T-cell (primary cell): ENCODE measurements around the gene C1orf198. TPM values are rescaled to one million over a fixed set of nuclear protein-coding genes. Genes with fewer than 3 reads are reported as not detected.

Experiments used
- ATAC-seq, 4 experiments: fragments of 200-7000 bp in 3 of 4; fragments of 150-1000 bp in 1 of 4; cut with Tn5 transposase; replicated peaks in 1 of 4; 1 replicate in 3 of 4; 2 replicates in 1 of 4; pipeline ENCODE4 v1.10.0; 2021; ENCODE audit warnings: moderate library complexity in 3 of 4, mild to moderate bottlenecking in 2 of 4, moderate number of reproducible peaks in 1 of 4
- CTCF ChIA-PET, 2 donors: fragments of 300-600 bp; sonication (Branson Sonifier 250); formaldehyde crosslinking; loops; one replicate each; lab custom pipeline; 2022; ENCODE audit warnings: antibody characterized with exemption in 2 of 2; lab: Charles Lee
- POLR2A ChIA-PET, 2 donors: fragments of 300-600 bp; sonication (Branson Sonifier 250); formaldehyde crosslinking; loops; one replicate each; lab custom pipeline; 2022; ENCODE audit warnings: antibody characterized with exemption in 2 of 2; lab: Charles Lee
- DNase-seq, 35 experiments: peaks; one replicate each; pipeline versions ENCODE4 v3.0.0 to v3.0.0-alpha.2; 2013 to 2023
- H3K27ac ChIP-seq: one replicate; pipeline ENCODE4 v1.5.1; 2013; ENCODE audit warnings: low read length
- H3K27me3 ChIP-seq, 2 experiments: replicated peaks in 1 of 2; 1 replicate in 1 of 2; 2 replicates in 1 of 2; pipeline versions ENCODE4 v1.6.1 to v1.7.0; 2013; ENCODE audit warnings: low read length in 1 of 2, mixed read lengths in 1 of 2; ENCODE audit not compliant: control insufficient read depth in 2 of 2, insufficient read depth in 2 of 2; ENCODE audit errors: extremely low read depth in 1 of 2
- H3K36me3 ChIP-seq, 2 donors: 1 replicate in 1 of 2; 2 replicates in 1 of 2; pipeline versions ENCODE4 v1.6.1 to v1.7.0; 2013; ENCODE audit warnings: low read length in 1 of 2; ENCODE audit not compliant: control insufficient read depth in 2 of 2, insufficient read depth in 1 of 2; ENCODE audit errors: extremely low read depth in 1 of 2
- H3K4me1 ChIP-seq, 2 experiments: 1 replicate in 1 of 2; 2 replicates in 1 of 2; pipeline versions ENCODE4 v1.6.1 to v1.7.0; 2013; ENCODE audit warnings: low read length in 2 of 2, mixed read lengths in 1 of 2; ENCODE audit not compliant: insufficient read depth in 2 of 2, control insufficient read depth in 1 of 2; ENCODE audit errors: extremely low read depth in 1 of 2
- H3K4me3 ChIP-seq, 2 donors: 1 replicate in 1 of 2; 2 replicates in 1 of 2; pipeline versions ENCODE4 v1.5.1 to v1.7.0; 2013; ENCODE audit warnings: mild to moderate bottlenecking in 2 of 2, low read length in 1 of 2, moderate library complexity in 1 of 2; ENCODE audit not compliant: control insufficient read depth in 1 of 2; ENCODE audit errors: extremely low read depth in 1 of 2
- H3K9me3 ChIP-seq: 2 replicates; pipeline ENCODE4 v1.7.0; 2013
- H3K27ac Mint-ChIP-seq, 2 donors: one replicate each; pipeline ENCODE4 v1.8.0; 2020 to 2021; ENCODE audit warnings: mild to moderate bottlenecking in 2 of 2, mixed read lengths in 2 of 2
- H3K27me3 Mint-ChIP-seq, 2 donors: one replicate each; pipeline ENCODE4 v1.8.0; 2021 to 2022; ENCODE audit warnings: mixed read lengths in 2 of 2
- H3K36me3 Mint-ChIP-seq: one replicate; pipeline ENCODE4 v1.8.0; 2021; ENCODE audit warnings: mixed read lengths
- H3K4me1 Mint-ChIP-seq, 3 donors: one replicate each; pipeline ENCODE4 v1.8.0; 2020 to 2022; ENCODE audit warnings: mixed read lengths in 3 of 3, mild to moderate bottlenecking in 1 of 3
- H3K4me3 Mint-ChIP-seq, 3 donors: one replicate each; pipeline ENCODE4 v1.8.0; 2020 to 2022; ENCODE audit warnings: mild to moderate bottlenecking in 3 of 3, mixed read lengths in 3 of 3, moderate library complexity in 3 of 3
- H3K9me3 Mint-ChIP-seq, 3 donors: one replicate each; pipeline ENCODE4 v1.8.0; 2020 to 2022; ENCODE audit warnings: mixed read lengths in 3 of 3
- WGBS: methylation state at CpG from one replicate; pipeline ENCODE4 v1.1.5; 2013; ENCODE audit warnings: missing lambda C conversion rate; ENCODE audit not compliant: insufficient coverage; 5-methylcytosine and 5-hydroxymethylcytosine counted together
- total RNA-seq, 35 experiments: library from RNA in 6 of 35; stranded (reverse) in 6 of 35; fragments of 120-200 nt in 1 of 35; gene quantifications; one replicate each; pipeline versions ENCODE4 v1.2.1 to v1.2.4 and lab custom pipeline; 2013 to 2026

The C1orf198 gene
- total RNA-seq, 5 donors from 2014 or later (not counting 1 experiment from before 2014, with no cell fraction given): 3.6 to 5.9 (median 5.6) TPM

GRCh38 chr1:230860617-230861384, 7.5 kb downstream of the C1orf198 start:
- Mint-ChIP-seq H3K4me3 (no peak overlapping the region), H3K9me3 (no peaks in the 10 kb centered on the region), H3K36me3 (no peaks in the 10 kb centered on the region), H3K27ac (no peak overlapping the region), H3K27me3 (peaks cover 0 to 1% of the 10 kb centered on the region in 2 donors), H3K4me1 (peaks cover 6 to 12% (median 10%) of the 10 kb centered on the region in 3 donors)
- Histone ChIP-seq H3K4me1 (no peaks in the 10 kb centered on the region), H3K36me3 (no peaks in the 10 kb centered on the region), H3K4me3 (no peak overlapping the region), H3K9me3 (no peaks in the 10 kb centered on the region), H3K27ac (no peak overlapping the region), H3K27me3 (no peaks in the 10 kb centered on the region)
- ATAC-seq (no peak), DNase-seq (no peak)
- WGBS: 83% methylated on average over 4 of the region's 9 CpGs
- POLR2A ChIA-PET: no interaction called here
- CTCF ChIA-PET: interaction anchor here in 1 of 2 donors (0.6 kb wide), 1 partner anchor 185 kb away, joined by 3 read pairs; no protein-coding TSS in a partner anchor

- ATAC-seq: no peak
- 90% methylated on average over 9 of the region's 12 CpGs for WGBS
- no peaks in the 10 kb centered on the region for H3K9me3 ChIP-seq
- H3K27ac ChIP-seq: no peak overlapping the region
- ChIA-PET POLR2A (no interaction called here), CTCF (interaction anchor here in 1 of 2 donors (0.6 kb wide), 1 partner anchor 56 kb away, joined by 3 read pairs; no protein-coding TSS in a partner anchor)
- Mint-ChIP-seq H3K4me3 (no peak overlapping the region), H3K4me1 (peaks cover 6 to 12% (median 9%) of the 10 kb centered on the region in 3 donors), H3K27ac (no peak overlapping the region), H3K27me3 (peaks cover 0 to 1% of the 10 kb centered on the region in 2 donors), H3K36me3 (peaks cover 9% of the 10 kb centered on the region), H3K9me3 (no peaks in the 10 kb centered on the region)
- no peaks in the 10 kb centered on the region for H3K27me3 ChIP-seq
- DNase-seq: no peak
- H3K4me3 ChIP-seq: no peak overlapping the region
- no peaks in the 10 kb centered on the region for H3K36me3 ChIP-seq
- H3K4me1 ChIP-seq: no peaks in the 10 kb centered on the region
Observed at GRCh38 chr1:230858918-230859729, 9.2 kb downstream of the C1orf198 start.

- no peak for DNase-seq
- WGBS: 100% methylated on average over 1 of the region's 7 CpGs
- no peaks in the 10 kb centered on the region for H3K9me3 Mint-ChIP-seq
- peaks cover 11% of the 10 kb centered on the region for H3K36me3 Mint-ChIP-seq
- no peak overlapping the region for H3K27ac Mint-ChIP-seq
- POLR2A ChIA-PET: no interaction called here
- Histone ChIP-seq H3K4me3 (no peak overlapping the region), H3K4me1 (no peaks in the 10 kb centered on the region), H3K27ac (no peak overlapping the region), H3K36me3 (no peaks in the 10 kb centered on the region), H3K9me3 (no peaks in the 10 kb centered on the region), H3K27me3 (no peaks in the 10 kb centered on the region)
- no peak for ATAC-seq
- CTCF ChIA-PET: interaction anchor here in 1 of 2 donors (0.5 kb wide), 1 partner anchor 898 kb away, joined by 3 read pairs; no protein-coding TSS in a partner anchor
- H3K27me3 Mint-ChIP-seq: peaks cover 0 to 1% of the 10 kb centered on the region in 2 donors
- H3K4me3 Mint-ChIP-seq: no peak overlapping the region
- H3K4me1 Mint-ChIP-seq: peaks cover 4 to 10% (median 5%) of the 10 kb centered on the region in 3 donors
Observed at GRCh38 chr1:230858236-230858820, 10.0 kb downstream of the C1orf198 start.

- DNase-seq (no peak), ATAC-seq (no peak)
- Histone ChIP-seq H3K36me3 (no peaks in the 10 kb centered on the region), H3K27ac (no peak overlapping the region), H3K4me1 (no peaks in the 10 kb centered on the region), H3K9me3 (no peaks in the 10 kb centered on the region), H3K4me3 (no peak overlapping the region), H3K27me3 (no peaks in the 10 kb centered on the region)
- Mint-ChIP-seq H3K4me3 (no peak overlapping the region), H3K36me3 (peaks cover 15% of the 10 kb centered on the region), H3K27me3 (peaks cover 0 to 1% of the 10 kb centered on the region in 2 donors), H3K9me3 (no peaks in the 10 kb centered on the region), H3K4me1 (peaks cover 0 to 5% (median 1%) of the 10 kb centered on the region in 3 donors), H3K27ac (no peak overlapping the region)
- POLR2A ChIA-PET: no interaction called here
- no CpG with 5 or more reads among the region's 1 CpG for WGBS
- CTCF ChIA-PET: interaction anchor here in 1 of 2 donors (0.5 kb wide), 1 partner anchor 898 kb away, joined by 3 read pairs; no protein-coding TSS in a partner anchor
Observed at GRCh38 chr1:230857822-230858221, 10.5 kb downstream of the C1orf198 start.

GRCh38 chr1:230857077-230857476, 11.2 kb downstream of the C1orf198 start:
- no peak for DNase-seq
- POLR2A ChIA-PET: no interaction called here
- Mint-ChIP-seq H3K27ac (no peak overlapping the region), H3K4me3 (no peak overlapping the region), H3K36me3 (peaks cover 21% of the 10 kb centered on the region), H3K27me3 (peaks cover 0 to 1% of the 10 kb centered on the region in 2 donors), H3K9me3 (no peaks in the 10 kb centered on the region), H3K4me1 (no peaks in the 10 kb centered on the region)
- Histone ChIP-seq H3K36me3 (no peaks in the 10 kb centered on the region), H3K4me1 (no peaks in the 10 kb centered on the region), H3K9me3 (no peaks in the 10 kb centered on the region), H3K27ac (no peak overlapping the region), H3K4me3 (no peak overlapping the region), H3K27me3 (no peaks in the 10 kb centered on the region)
- CTCF ChIA-PET: no interaction called here
- no peak for ATAC-seq
- WGBS: 93% methylated on average over 7 of the region's 13 CpGs

GRCh38 chr1:230855886-230856285, 12.4 kb downstream of the C1orf198 start:
- Histone ChIP-seq H3K4me1 (no peaks in the 10 kb centered on the region), H3K27ac (no peak overlapping the region), H3K27me3 (no peaks in the 10 kb centered on the region), H3K9me3 (no peaks in the 10 kb centered on the region), H3K4me3 (no peak overlapping the region), H3K36me3 (no peaks in the 10 kb centered on the region)
- no peak overlapping the region for H3K4me3 Mint-ChIP-seq
- 100% methylated on average over 1 of the region's 4 CpGs for WGBS
- POLR2A ChIA-PET: no interaction called here
- CTCF ChIA-PET: no interaction called here
- ATAC-seq (no peak), DNase-seq (no peak)
- H3K9me3 Mint-ChIP-seq: no peaks in the 10 kb centered on the region
- peaks cover 0 to 1% of the 10 kb centered on the region in 2 donors for H3K27me3 Mint-ChIP-seq
- no peak overlapping the region for H3K27ac Mint-ChIP-seq
- peaks cover 23% of the 10 kb centered on the region for H3K36me3 Mint-ChIP-seq
- H3K4me1 Mint-ChIP-seq: no peaks in the 10 kb centered on the region
